CD14-positive monocyte (primary cell): ENCODE results near the gene FGF14. TPM values are rescaled to one million over a fixed set of nuclear protein-coding genes. Genes with fewer than 3 reads are reported as not detected.

Source experiments
- DNase-seq, 3 donors: peaks; one replicate each; pipeline ENCODE4 v3.0.0-alpha.2; 2011 to 2022
- H2AFZ ChIP-seq: 2 replicates; pipeline ENCODE4 v1.6.0; 2012; ENCODE audit warnings: mild to moderate bottlenecking, low read depth, low read length, inconsistent platforms; ENCODE audit not compliant: insufficient read depth, poor library complexity, severe bottlenecking
- H3K27ac ChIP-seq, 2 donors: 1 replicate in 1 of 2; 2 replicates in 1 of 2; pipeline ENCODE4 v1.5.1; 2012 to 2013; ENCODE audit warnings: low read length in 2 of 2, control low read depth in 1 of 2, inconsistent platforms in 1 of 2, low read depth in 1 of 2, mild to moderate bottlenecking in 1 of 2
- H3K27me3 ChIP-seq, 2 donors: one replicate each; pipeline versions ENCODE4 v1.6.0 to v1.6.1; 2011 to 2013; ENCODE audit warnings: low read length in 2 of 2; ENCODE audit not compliant: control insufficient read depth in 2 of 2, insufficient read depth in 2 of 2
- H3K36me3 ChIP-seq, 2 donors: replicated peaks in 1 of 2; 1 replicate in 1 of 2; 2 replicates in 1 of 2; pipeline versions ENCODE4 v1.5.1 to v1.6.1; 2012 to 2013; ENCODE audit warnings: low read length in 2 of 2, control low read depth in 1 of 2, inconsistent platforms in 1 of 2, mild to moderate bottlenecking in 1 of 2; ENCODE audit not compliant: insufficient read depth in 2 of 2, control insufficient read depth in 1 of 2
- H3K4me1 ChIP-seq, 2 donors: 1 replicate in 1 of 2; 2 replicates in 1 of 2; pipeline versions ENCODE4 v1.5.1 to v1.6.1; 2012 to 2013; ENCODE audit warnings: low read length in 2 of 2, control low read depth in 1 of 2, inconsistent platforms in 1 of 2, mild to moderate bottlenecking in 1 of 2, moderate library complexity in 1 of 2; ENCODE audit not compliant: insufficient read depth in 2 of 2, control insufficient read depth in 1 of 2
- H3K4me2 ChIP-seq: replicated peaks from 2 replicates; pipeline ENCODE3; 2012; ENCODE audit warnings: low read length, moderate library complexity, mild to moderate bottlenecking; ENCODE audit not compliant: poor library complexity, severe bottlenecking; ENCODE audit errors: extremely low read depth
- H3K4me3 ChIP-seq, 3 experiments: fragments of 200-600 bp in 1 of 3; sonication (generic) in 1 of 3; replicated peaks in 1 of 3; 1 replicate in 2 of 3; 2 replicates in 1 of 3; pipeline ENCODE4 v1.5.1; 2011 to 2013; ENCODE audit warnings: low read length in 3 of 3, mild to moderate bottlenecking in 3 of 3, control low read depth in 2 of 3, low read depth in 2 of 3, inconsistent platforms in 1 of 3, moderate library complexity in 1 of 3
- H3K79me2 ChIP-seq: 2 replicates; pipeline ENCODE4 v1.6.0; 2012; ENCODE audit warnings: mild to moderate bottlenecking, control low read depth, inconsistent platforms, low read length, moderate library complexity; ENCODE audit not compliant: insufficient read depth
- H3K9ac ChIP-seq: 2 replicates; pipeline ENCODE4 v1.6.0; 2017; ENCODE audit warnings: low read length, mild to moderate bottlenecking; ENCODE audit not compliant: insufficient read depth, poor library complexity, severe bottlenecking
- H3K9me3 ChIP-seq, 2 donors: replicated peaks in 1 of 2; 1 replicate in 1 of 2; 2 replicates in 1 of 2; pipeline versions ENCODE4 v1.5.1 to v1.6.1; 2012 to 2013; ENCODE audit warnings: low read length in 2 of 2, control low read depth in 1 of 2; ENCODE audit not compliant: control insufficient read depth in 1 of 2, insufficient read depth in 1 of 2
- H4K20me1 ChIP-seq: 2 replicates; pipeline ENCODE4 v1.6.0; 2012; ENCODE audit warnings: mild to moderate bottlenecking, low read length, control low read depth, moderate library complexity; ENCODE audit not compliant: insufficient read depth
- H3K27ac Mint-ChIP-seq, 7 donors: one replicate each; pipeline ENCODE4 v1.8.0; 2020; ENCODE audit warnings: mild to moderate bottlenecking in 7 of 7, mixed read lengths in 7 of 7, moderate library complexity in 6 of 7, inconsistent platforms in 2 of 7
- H3K27me3 Mint-ChIP-seq, 3 donors: one replicate each; pipeline ENCODE4 v1.8.0; 2021 to 2022; ENCODE audit warnings: low read depth in 3 of 3, mild to moderate bottlenecking in 3 of 3, mixed read lengths in 3 of 3, moderate library complexity in 3 of 3, inconsistent platforms in 1 of 3
- H3K36me3 Mint-ChIP-seq, 2 donors: one replicate each; pipeline ENCODE4 v1.8.0; 2020; ENCODE audit warnings: mixed read lengths in 2 of 2, inconsistent platforms in 1 of 2, mild to moderate bottlenecking in 1 of 2
- H3K4me1 Mint-ChIP-seq: one replicate; pipeline ENCODE4 v1.8.0; 2020; ENCODE audit warnings: mild to moderate bottlenecking, mixed read lengths
- H3K4me3 Mint-ChIP-seq, 2 donors: one replicate each; pipeline ENCODE4 v1.8.0; 2020; ENCODE audit warnings: mild to moderate bottlenecking in 2 of 2, mixed read lengths in 2 of 2, moderate library complexity in 1 of 2
- H3K9me3 Mint-ChIP-seq, 7 donors: one replicate each; pipeline ENCODE4 v1.8.0; 2020 to 2022; ENCODE audit warnings: mixed read lengths in 7 of 7, mild to moderate bottlenecking in 6 of 7, moderate library complexity in 6 of 7, inconsistent platforms in 2 of 7
- CTCF ChIP-seq: fragments of 200-600 bp; IDR thresholded peaks from one replicate; pipeline ENCODE4 v1.8.0; 2022; ENCODE audit warnings: antibody characterized with exemption, mild to moderate bottlenecking
- WGBS: methylation state at CpG from one replicate; pipeline ENCODE4 v1.1.5; 2013; ENCODE audit warnings: missing lambda C conversion rate; ENCODE audit not compliant: insufficient coverage; 5-methylcytosine and 5-hydroxymethylcytosine counted together
- intact Hi-C, 2 donors: fragments of 100-400 bp; cut with micrococcal nuclease; formaldehyde crosslinking; loops; one replicate each; pipeline versions ENCODE4 v1.15.0 to v1.15.1; 2023
- polyA plus RNA-seq, 3 donors: library from polyadenylated mRNA; depleted of rRNA in 1 of 3; unstranded in 2 of 3; stranded (reverse) in 1 of 3; fragments of 300-500 nt in 2 of 3; fragments of >200 nt in 1 of 3; fragmentation: Illumina TruSeq in 2 of 3; gene quantifications; 1 replicate in 2 of 3; 2 replicates in 1 of 3; pipeline ENCODE4 v1.2.3, GENCODE V29; 2012 to 2021

Gene FGF14
- polyA plus RNA-seq, 3 donors, result not detected

- DNase-seq, result no peak
- intact Hi-C loops, result no loop called here
- no peaks in the 10 kb centered on the region for H3K27me3 ChIP-seq
- no peaks in the 10 kb centered on the region for H3K36me3 Mint-ChIP-seq
- H3K27me3 Mint-ChIP-seq, result no peaks in the 10 kb centered on the region
- no peak overlapping the region for H2AFZ ChIP-seq
- H3K79me2 ChIP-seq, result no peaks in the 10 kb centered on the region
- H3K9ac ChIP-seq, result no peak overlapping the region
- H3K4me1 Mint-ChIP-seq, result no peaks in the 10 kb centered on the region
- H3K9me3 Mint-ChIP-seq, result no peaks in the 10 kb centered on the region
- no peaks in the 10 kb centered on the region for H3K36me3 ChIP-seq
- WGBS, result no CpG with 5 or more reads among the region's 1 CpG
- H3K27ac Mint-ChIP-seq, result no peak overlapping the region
- no peak for TF ChIP-seq CTCF
- no peak overlapping the region for H3K4me3 ChIP-seq
- H3K4me3 Mint-ChIP-seq, result no peak overlapping the region
- no peaks in the 10 kb centered on the region for H4K20me1 ChIP-seq
- no peaks in the 10 kb centered on the region for H3K9me3 ChIP-seq
- no peaks in the 10 kb centered on the region for H3K4me1 ChIP-seq
- H3K27ac ChIP-seq, result no peak overlapping the region
- H3K4me2 ChIP-seq, result no peak overlapping the region
Observed at GRCh38 chr13:101795025-101795424, 606.8 kb downstream of the FGF14 start.

- H3K4me3 ChIP-seq, result no peak overlapping the region
- H3K27me3 ChIP-seq, result no peaks in the 10 kb centered on the region
- H3K36me3 ChIP-seq, result no peaks in the 10 kb centered on the region
- H3K9me3 Mint-ChIP-seq, result no peaks in the 10 kb centered on the region
- H3K4me2 ChIP-seq, result no peak overlapping the region
- DNase-seq, result no peak
- intact Hi-C loops, result no loop called here
- no peaks in the 10 kb centered on the region for H3K4me1 Mint-ChIP-seq
- H3K36me3 Mint-ChIP-seq, result no peaks in the 10 kb centered on the region
- H3K79me2 ChIP-seq, result no peaks in the 10 kb centered on the region
- H3K9me3 ChIP-seq, result no peaks in the 10 kb centered on the region
- H3K27me3 Mint-ChIP-seq, result no peaks in the 10 kb centered on the region
- no peak for TF ChIP-seq CTCF
- no peak overlapping the region for H3K27ac Mint-ChIP-seq
- H3K27ac ChIP-seq, result no peak overlapping the region
- no peak overlapping the region for H3K9ac ChIP-seq
- H3K4me1 ChIP-seq, result no peaks in the 10 kb centered on the region
- no peak overlapping the region for H3K4me3 Mint-ChIP-seq
- WGBS, result no CpG with 5 or more reads among the region's 1 CpG
- no peaks in the 10 kb centered on the region for H4K20me1 ChIP-seq
- H2AFZ ChIP-seq, result no peak overlapping the region
Observed at GRCh38 chr13:101792189-101792588, 609.7 kb downstream of the FGF14 start.
